Endothelial cell of umbilical vein (primary cell): ENCODE data around the gene NRARP. TPM values are rescaled to one million over a fixed set of nuclear protein-coding genes. Genes with fewer than 3 reads are reported as not detected.

Source experiments
- BruUV-seq: library from RNA; stranded (reverse); fragments of 400-500 nt; replicated peaks from 2 replicates; lab custom pipeline; 2021; lab: Mats Ljungman, UMichigan
- CTCF ChIA-PET: fragments of 300-600, 350-600 bp; sonication (Branson Sonifier 250); formaldehyde crosslinking; loops from one replicate; lab custom pipeline; 2021; ENCODE audit warnings: antibody characterized with exemption, inconsistent platforms; lab: Charles Lee
- POLR2A ChIA-PET: fragments of 300-600, 350-600 bp; sonication (Branson Sonifier 250); formaldehyde crosslinking; loops from one replicate; lab custom pipeline; 2021; ENCODE audit warnings: antibody characterized with exemption, inconsistent platforms; lab: Charles Lee
- DNase-seq: peaks from one replicate; pipeline ENCODE4 v3.0.0-alpha.2; 2011; ENCODE audit warnings: low read depth, low spot score
- FAIRE-seq: peaks from 2 replicates; lab custom pipeline; 2011; peaks lifted over from hg19 to GRCh38; lab: Jason Lieb, UNC
- H2AFZ ChIP-seq: 2 replicates; pipeline ENCODE4 v1.6.0; 2012; ENCODE audit warnings: low read depth, low read length, control low read depth, inconsistent platforms
- H3K27ac ChIP-seq: 2 replicates; pipeline ENCODE4 v1.5.1; 2011; ENCODE audit warnings: low read depth, mild to moderate bottlenecking, control low read depth, low read length, moderate library complexity; ENCODE audit not compliant: insufficient read depth
- H3K27me3 ChIP-seq, 2 experiments: 2 replicates each; pipeline versions ENCODE4 v1.6.0 to v1.6.1; 2011; ENCODE audit warnings: low read length in 2 of 2, mixed read lengths in 1 of 2; ENCODE audit not compliant: control insufficient read depth in 2 of 2, insufficient read depth in 2 of 2
- H3K36me3 ChIP-seq, 2 experiments: 2 replicates in 1 of 2; 3 replicates in 1 of 2; pipeline ENCODE4 v1.5.1; 2011; ENCODE audit warnings: low read length in 2 of 2, mild to moderate bottlenecking in 1 of 2, moderate library complexity in 1 of 2; ENCODE audit not compliant: control insufficient read depth in 2 of 2, insufficient read depth in 2 of 2; ENCODE audit errors: extremely low read depth in 1 of 2
- H3K4me1 ChIP-seq: 3 replicates; pipeline ENCODE4 v1.5.1; 2011; ENCODE audit warnings: mild to moderate bottlenecking, low read length; ENCODE audit not compliant: control insufficient read depth, insufficient read depth; ENCODE audit errors: extremely low read depth
- H3K4me2 ChIP-seq: 2 replicates; pipeline ENCODE4 v1.6.1; 2011; ENCODE audit warnings: low read length, control low read depth, mixed read lengths; ENCODE audit not compliant: insufficient read depth
- H3K4me3 ChIP-seq, 3 experiments: fragments of 200-600 bp in 1 of 3; sonication (generic), shearing (Covaris generic) in 1 of 3; replicated peaks in 1 of 3; 2 replicates each; pipeline ENCODE4 v1.5.1; 2011 to 2016; ENCODE audit warnings: control low read depth in 3 of 3, low read length in 3 of 3, mild to moderate bottlenecking in 2 of 3, inconsistent platforms in 1 of 3, low read depth in 1 of 3, moderate library complexity in 1 of 3; ENCODE audit not compliant: insufficient read depth in 1 of 3
- H3K79me2 ChIP-seq: 2 replicates; pipeline ENCODE4 v1.6.0; 2012; ENCODE audit warnings: low read length, inconsistent platforms; ENCODE audit not compliant: control insufficient read depth, insufficient read depth
- H3K9ac ChIP-seq: replicated peaks from 2 replicates; pipeline ENCODE3; 2011; ENCODE audit warnings: low read length, control low read depth; ENCODE audit not compliant: insufficient read depth; ENCODE audit errors: extremely low read depth
- H3K9me1 ChIP-seq: replicated peaks from 3 replicates; pipeline ENCODE4 v1.6.0; 2011; ENCODE audit warnings: mild to moderate bottlenecking, low read length; ENCODE audit not compliant: control insufficient read depth, insufficient read depth; ENCODE audit errors: extremely low read depth
- H3K9me3 ChIP-seq: replicated peaks from 2 replicates; pipeline ENCODE4 v1.5.1; 2012; ENCODE audit warnings: low read length, inconsistent platforms; ENCODE audit not compliant: control insufficient read depth, insufficient read depth
- H4K20me1 ChIP-seq: replicated peaks from 2 replicates; pipeline ENCODE3; 2011; ENCODE audit warnings: mild to moderate bottlenecking, low read length; ENCODE audit not compliant: control insufficient read depth, insufficient read depth; ENCODE audit errors: extremely low read depth
- CTCF ChIP-seq, 2 donors: IDR thresholded peaks; 1 replicate in 1 of 2; 2 replicates in 1 of 2; pipeline ENCODE4 v1.5.1; 2011; ENCODE audit warnings: low read length in 2 of 2, mild to moderate bottlenecking in 2 of 2, moderate library complexity in 2 of 2, control low read depth in 1 of 2, inconsistent platforms in 1 of 2, low read depth in 1 of 2; ENCODE audit not compliant: insufficient read depth in 1 of 2; ENCODE audit errors: extremely low read depth in 1 of 2
- EZH2 ChIP-seq: IDR thresholded peaks from 2 replicates; pipeline ENCODE4 v1.6.1; 2012; ENCODE audit warnings: borderline replicate concordance, low read depth, mild to moderate bottlenecking, moderate library complexity, low read length, inconsistent platforms; ENCODE audit not compliant: severe bottlenecking
- FOS ChIP-seq: IDR thresholded peaks from 2 replicates; pipeline ENCODE4 v1.6.1; 2011; ENCODE audit warnings: mild to moderate bottlenecking, low read length, moderate library complexity, borderline replicate concordance; ENCODE audit not compliant: insufficient read depth
- GATA2 ChIP-seq: IDR thresholded peaks from 2 replicates; pipeline ENCODE4 v1.7.0; 2011; ENCODE audit warnings: low read depth, mild to moderate bottlenecking, moderate library complexity, mixed read lengths, low read length; ENCODE audit not compliant: insufficient read length, insufficient read depth
- JUN ChIP-seq: IDR thresholded peaks from 2 replicates; pipeline ENCODE4 v1.6.1; 2011; ENCODE audit warnings: borderline replicate concordance, low read depth; ENCODE audit not compliant: insufficient read length, insufficient read depth
- MAX ChIP-seq: IDR thresholded peaks from 2 replicates; pipeline ENCODE4 v1.6.1; 2011; ENCODE audit not compliant: insufficient read depth, insufficient read length
- MYC ChIP-seq: IDR thresholded peaks from one replicate; pipeline ENCODE4 v1.6.1; 2011; ENCODE audit warnings: mild to moderate bottlenecking, low read depth, low read length
- POLR2A ChIP-seq: IDR thresholded peaks from 2 replicates; pipeline ENCODE4 v1.6.1; 2012; ENCODE audit warnings: low read depth, mild to moderate bottlenecking, control low read depth, low read length
- POLR2AphosphoS5 ChIP-seq: IDR thresholded peaks from 2 replicates; pipeline ENCODE4 v1.6.1; 2012; ENCODE audit warnings: low read depth, mild to moderate bottlenecking, control low read depth, low read length, moderate library complexity; ENCODE audit not compliant: insufficient read depth
- dilution Hi-C: fragments of 300-500 bp; cut with MboI; formaldehyde crosslinking; loops from one replicate; pipeline ENCODE4 v1.15.0; 2019; ENCODE audit warnings: low sequenced_read_pairs; ENCODE audit not compliant: extremely low pct_ligation_motif_present
- intact Hi-C: fragments of 100-400 bp; cut with micrococcal nuclease; formaldehyde crosslinking; loops from one replicate; pipeline ENCODE4 v1.10.0; 2022
- polyA plus RNA-seq, 4 experiments: library from polyadenylated mRNA; depleted of rRNA in 3 of 4; stranded (reverse) in 3 of 4; unstranded in 1 of 4; fragments of >200 nt; gene quantifications; 2 replicates each; pipeline versions ENCODE4 v1.2.1 to v1.2.3, GENCODE V29; 2011 to 2012; ENCODE audit warnings: missing spikeins in 1 of 4
- total RNA-seq: library from RNA; stranded (reverse); gene quantifications from 2 replicates; pipeline ENCODE4 v1.2.3, GENCODE V29; 2021

Gene NRARP
- total and polyA plus RNA-seq, 2 donors (not counting 3 experiments of a cell fraction or from before 2014, with no cell fraction given) = 50.0 to 72.9 TPM

- intact Hi-C loops = no loop called here
- H3K9me3 ChIP-seq = no peaks in the 10 kb centered on the region
- POLR2A ChIA-PET = no interaction called here
- no peaks in the 10 kb centered on the region for H3K79me2 ChIP-seq
- no peak overlapping the region for H3K4me3 ChIP-seq
- H3K4me2 ChIP-seq = no peak overlapping the region
- no peak overlapping the region for H3K27ac ChIP-seq
- BruUV-seq = no TSS peak
- H3K9me1 ChIP-seq = no peaks in the 10 kb centered on the region
- no peaks in the 10 kb centered on the region for H4K20me1 ChIP-seq
- CTCF ChIA-PET = no interaction called here
- FAIRE-seq = no peak
- peaks cover 0 to 26% of the 10 kb centered on the region in 2 experiments for H3K36me3 ChIP-seq
- dilution Hi-C loops = no loop called here
- H3K27me3 ChIP-seq = no peaks in the 10 kb centered on the region
- H2AFZ ChIP-seq = no peak overlapping the region
- peaks cover 28% of the 10 kb centered on the region for H3K4me1 ChIP-seq
- no peak for DNase-seq
- TF ChIP-seq MYC (no peak), POLR2A (no peak), JUN (no peak), POLR2AphosphoS5 (no peak), CTCF (IDR thresholded peaks at IDR 0.05; ENCODE audit: extremely low read depth in 1 of 2, insufficient read depth in 1 of 2, low read depth in 1 of 2, low read length in 2 of 2) (no peak), GATA2 (no peak), FOS (no peak), MAX (no peak), EZH2 (no peak)
- no peak overlapping the region for H3K9ac ChIP-seq
These were observed 30.4 kb downstream of the NRARP start for GRCh38 chr9:137271696-137272076.
